HG02973 (cell line): Measurements from ENCODE around the gene OBSCN.

ENCODE experiments used
- ATAC-seq: cut with Tn5 transposase; IDR thresholded peaks from one replicate; pipeline ENCODE4 v1.9.1; 2021; ENCODE audit warnings: moderate library complexity; ENCODE audit not compliant: unreplicated experiment

The OBSCN gene

DNA sequence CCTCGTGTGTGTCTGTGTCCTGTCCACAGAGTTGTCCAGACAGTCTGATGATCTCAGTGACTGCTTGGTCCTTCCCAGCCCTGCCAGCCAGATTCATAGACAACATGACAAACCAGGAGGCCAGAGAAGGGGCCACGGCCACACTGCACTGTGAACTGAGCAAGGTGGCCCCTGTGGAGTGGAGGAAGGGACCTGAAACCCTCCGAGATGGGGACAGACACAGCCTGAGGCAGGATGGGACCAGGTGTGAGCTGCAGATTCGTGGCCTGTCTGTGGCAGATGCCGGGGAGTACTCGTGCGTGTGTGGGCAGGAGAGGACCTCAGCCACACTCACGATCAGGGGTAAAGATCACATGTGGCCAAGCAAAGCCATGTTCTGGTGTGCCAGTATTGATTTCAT is 96.4 kb downstream of the OBSCN start:
- no peak for ATAC-seq

GRCh38 chr1:228304766-228305395 is 97.0 kb downstream of the OBSCN start:
- ATAC-seq: no peak

GRCh38 chr1:228305721-228306152 is 97.9 kb downstream of the OBSCN start:
- ATAC-seq: no peak

DNA sequence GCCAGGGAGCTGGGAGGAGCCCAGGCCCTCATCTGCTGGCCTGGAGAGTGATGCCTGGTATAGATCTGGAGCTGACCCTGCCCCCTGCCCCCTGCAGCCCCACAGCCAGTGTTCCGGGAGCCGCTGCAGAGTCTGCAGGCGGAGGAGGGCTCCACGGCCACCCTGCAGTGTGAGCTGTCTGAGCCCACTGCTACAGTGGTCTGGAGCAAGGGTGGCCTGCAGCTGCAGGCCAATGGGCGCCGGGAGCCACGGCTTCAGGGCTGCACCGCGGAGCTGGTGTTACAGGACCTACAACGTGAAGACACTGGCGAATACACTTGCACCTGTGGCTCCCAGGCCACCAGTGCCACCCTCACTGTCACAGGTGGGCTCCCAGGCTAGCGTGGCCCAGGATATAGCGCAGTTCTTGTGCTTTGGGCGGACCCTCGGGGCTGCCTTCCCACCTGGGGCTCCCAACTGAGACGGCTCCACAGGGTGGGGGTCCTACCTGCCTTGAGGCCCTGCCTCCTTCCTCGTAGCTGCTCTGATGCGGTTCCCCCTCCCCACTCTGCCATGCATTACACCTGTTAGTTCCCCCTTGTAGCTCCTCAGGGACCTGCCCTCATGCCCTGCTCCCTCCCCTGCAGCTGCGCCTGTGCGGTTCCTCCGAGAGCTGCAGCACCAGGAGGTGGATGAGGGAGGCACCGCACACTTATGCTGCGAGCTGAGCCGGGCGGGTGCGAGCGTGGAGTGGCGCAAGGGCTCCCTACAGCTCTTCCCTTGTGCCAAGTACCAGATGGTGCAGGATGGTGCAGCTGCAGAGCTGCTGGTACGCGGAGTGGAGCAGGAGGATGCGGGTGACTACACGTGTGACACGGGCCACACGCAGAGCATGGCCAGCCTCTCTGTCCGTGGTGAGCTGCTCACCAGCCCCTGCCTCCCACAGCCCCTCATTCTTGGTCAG is 98.7 kb downstream of the OBSCN start:
- no peak for ATAC-seq

DNA sequence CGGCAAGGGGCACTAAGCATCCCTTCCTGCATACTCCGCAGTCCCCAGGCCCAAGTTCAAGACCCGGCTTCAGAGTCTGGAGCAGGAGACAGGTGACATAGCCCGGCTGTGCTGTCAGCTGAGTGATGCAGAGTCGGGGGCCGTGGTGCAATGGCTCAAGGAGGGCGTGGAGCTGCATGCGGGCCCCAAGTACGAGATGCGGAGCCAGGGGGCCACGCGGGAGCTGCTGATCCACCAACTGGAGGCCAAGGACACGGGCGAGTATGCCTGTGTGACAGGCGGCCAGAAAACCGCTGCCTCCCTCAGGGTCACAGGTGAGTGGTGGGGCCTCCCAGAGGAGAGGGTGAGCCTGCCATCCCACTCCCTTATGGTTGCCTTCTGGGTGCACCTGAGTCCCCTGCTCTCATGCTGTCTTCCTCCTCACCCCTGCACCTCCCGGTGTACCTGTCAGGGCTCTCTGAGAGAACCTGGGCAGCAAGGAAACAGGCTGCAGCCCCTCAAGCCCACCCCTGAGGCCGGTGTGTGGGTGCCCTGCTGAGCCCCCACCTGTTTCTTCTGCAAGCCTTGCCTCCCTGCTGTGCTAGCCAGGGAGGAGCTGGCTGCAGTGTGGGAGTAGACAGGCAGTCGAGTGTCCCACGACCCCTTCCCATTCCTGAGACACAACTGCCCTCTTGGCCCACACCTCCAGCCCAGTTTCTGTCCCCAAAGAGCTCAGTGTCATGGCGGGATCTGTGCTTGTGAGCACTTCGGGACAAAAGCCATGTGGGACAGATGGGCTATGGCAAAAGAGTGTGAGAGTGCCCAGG is 99.6 kb downstream of the OBSCN start:
- ATAC-seq: no peak

GRCh38 chr1:228308085-228308601 is 100.3 kb downstream of the OBSCN start:
- ATAC-seq: no peak

DNA sequence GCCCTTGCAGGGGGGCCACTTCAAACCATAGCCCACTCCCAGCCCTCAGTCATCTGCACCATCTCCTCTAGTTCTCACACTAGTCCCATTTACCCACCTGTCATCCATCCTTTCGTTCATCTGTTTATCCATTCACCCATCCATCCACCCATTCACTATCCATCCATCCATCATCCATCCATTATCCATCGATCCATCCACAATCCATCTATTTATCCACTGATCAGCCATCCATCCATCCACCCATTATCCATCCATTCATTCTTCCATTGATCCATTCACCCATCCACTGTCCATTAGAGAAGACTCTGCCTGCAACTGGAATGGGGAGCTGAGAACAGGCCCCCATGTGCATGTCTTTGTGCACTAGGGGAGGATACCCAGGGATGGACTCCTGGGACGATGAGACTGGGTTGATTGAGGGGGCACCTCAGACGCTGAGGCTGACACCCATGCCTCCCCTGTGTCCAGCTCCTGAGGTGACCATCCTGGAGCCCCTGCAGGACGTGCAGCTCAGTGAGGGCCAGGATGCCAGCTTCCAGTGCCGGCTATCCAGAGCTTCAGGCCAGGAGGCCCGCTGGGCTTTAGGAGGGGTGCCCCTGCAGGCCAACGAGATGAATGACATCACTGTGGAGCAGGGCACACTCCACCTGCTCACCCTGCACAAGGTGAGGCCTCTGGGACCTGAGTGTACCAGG is 100.9 kb downstream of the OBSCN start:
- no peak for ATAC-seq

DNA sequence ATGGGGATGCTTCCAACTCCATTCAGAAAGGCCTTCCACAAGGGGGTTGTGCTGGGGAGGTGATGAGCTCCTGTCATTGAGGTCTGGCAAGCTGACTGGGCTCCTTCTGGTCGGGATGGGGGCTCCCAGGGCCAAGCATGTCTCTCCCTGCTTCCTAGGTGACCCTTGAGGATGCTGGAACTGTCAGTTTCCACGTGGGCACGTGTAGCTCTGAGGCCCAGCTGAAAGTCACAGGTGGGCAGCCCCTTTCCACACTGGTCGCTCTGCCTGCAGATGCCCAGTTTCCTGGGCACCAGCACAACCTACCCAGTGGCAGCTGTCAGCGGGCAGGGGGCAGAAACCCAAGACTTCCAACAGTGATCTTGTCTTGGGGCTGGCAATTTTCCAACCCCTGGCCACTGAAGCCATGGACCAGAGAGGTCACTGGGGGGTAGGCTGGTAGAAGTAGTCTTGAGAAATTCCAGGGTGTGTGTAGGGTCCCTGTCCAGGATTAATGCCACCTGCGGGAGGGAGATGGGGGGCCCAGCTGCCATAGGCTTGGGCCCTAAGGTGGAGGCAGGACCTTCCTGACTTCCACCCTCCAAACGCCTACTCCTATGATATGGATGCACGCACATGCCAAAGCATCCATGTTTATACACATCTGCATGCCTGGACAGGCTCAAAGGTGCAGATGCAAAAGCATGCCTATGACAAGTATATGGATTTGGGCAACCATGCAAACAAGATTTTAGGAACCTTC is 101.7 kb downstream of the OBSCN start:
- ATAC-seq: no peak

- ATAC-seq: no peak
These were observed 102.4 kb downstream of the OBSCN start for GRCh38 chr1:228310162-228310792.

GRCh38 chr1:228311091-228311490 is 103.2 kb downstream of the OBSCN start:
- no peak for ATAC-seq

DNA sequence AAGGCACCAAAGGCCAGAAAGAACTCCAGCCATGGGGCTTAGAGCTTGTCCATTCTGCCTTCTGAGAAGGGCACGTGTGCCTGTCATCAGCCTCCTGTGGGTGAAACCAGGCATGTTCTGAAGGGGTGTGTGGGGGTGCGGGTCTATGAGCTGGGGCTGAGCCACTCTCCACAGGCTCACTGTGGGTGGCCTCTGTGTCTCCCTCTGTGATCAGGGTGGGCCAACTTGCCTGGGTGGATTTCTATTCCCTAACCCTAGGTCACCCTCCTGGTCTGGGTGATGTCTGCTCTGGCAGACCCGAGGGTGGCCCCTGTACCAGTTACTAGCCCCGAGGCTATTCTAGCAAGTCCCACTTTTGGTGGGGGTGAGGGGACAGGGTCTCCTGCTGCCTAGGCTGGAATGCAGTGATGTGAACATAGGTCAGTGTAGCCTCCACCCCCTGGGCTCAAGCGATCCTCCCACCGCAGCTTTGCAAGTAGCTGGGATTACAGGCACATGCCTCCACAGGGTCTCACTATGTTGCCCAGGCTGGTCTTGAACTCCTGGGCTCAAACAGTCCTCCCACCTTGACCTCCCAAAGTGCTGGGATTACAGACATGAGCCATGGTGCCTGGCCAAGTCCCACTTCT is 104.4 kb downstream of the OBSCN start:
- ATAC-seq: no peak

GRCh38 chr1:228313536-228314277 is 105.9 kb downstream of the OBSCN start:
- ATAC-seq: no peak

- no peak for ATAC-seq
These were observed 106.4 kb downstream of the OBSCN start for GRCh38 chr1:228314315-228314657.

- ATAC-seq: no peak
These were observed 107.0 kb downstream of the OBSCN start for GRCh38 chr1:228314658-228315483.

DNA sequence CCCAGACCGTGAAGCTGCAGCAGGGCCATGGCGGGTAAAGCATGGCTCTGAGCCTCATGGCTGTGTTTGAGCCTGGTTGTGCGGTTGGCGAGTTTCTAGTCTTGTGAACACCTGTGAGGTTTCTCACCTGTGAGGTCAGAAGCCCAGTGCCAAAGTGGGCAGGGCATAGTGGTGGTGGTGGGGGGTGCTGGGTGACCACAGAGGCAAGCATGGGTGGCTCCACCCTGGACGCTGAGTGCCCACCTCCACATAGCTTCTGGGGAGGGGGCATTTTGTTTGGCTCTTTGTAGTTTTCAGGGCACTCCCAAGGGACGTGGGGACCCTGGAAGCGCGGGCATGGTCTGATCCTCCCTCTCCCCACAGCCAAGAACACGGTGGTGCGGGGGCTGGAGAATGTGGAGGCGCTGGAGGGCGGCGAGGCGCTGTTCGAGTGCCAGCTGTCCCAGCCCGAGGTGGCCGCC is 107.7 kb downstream of the OBSCN start:
- ATAC-seq: no peak

DNA sequence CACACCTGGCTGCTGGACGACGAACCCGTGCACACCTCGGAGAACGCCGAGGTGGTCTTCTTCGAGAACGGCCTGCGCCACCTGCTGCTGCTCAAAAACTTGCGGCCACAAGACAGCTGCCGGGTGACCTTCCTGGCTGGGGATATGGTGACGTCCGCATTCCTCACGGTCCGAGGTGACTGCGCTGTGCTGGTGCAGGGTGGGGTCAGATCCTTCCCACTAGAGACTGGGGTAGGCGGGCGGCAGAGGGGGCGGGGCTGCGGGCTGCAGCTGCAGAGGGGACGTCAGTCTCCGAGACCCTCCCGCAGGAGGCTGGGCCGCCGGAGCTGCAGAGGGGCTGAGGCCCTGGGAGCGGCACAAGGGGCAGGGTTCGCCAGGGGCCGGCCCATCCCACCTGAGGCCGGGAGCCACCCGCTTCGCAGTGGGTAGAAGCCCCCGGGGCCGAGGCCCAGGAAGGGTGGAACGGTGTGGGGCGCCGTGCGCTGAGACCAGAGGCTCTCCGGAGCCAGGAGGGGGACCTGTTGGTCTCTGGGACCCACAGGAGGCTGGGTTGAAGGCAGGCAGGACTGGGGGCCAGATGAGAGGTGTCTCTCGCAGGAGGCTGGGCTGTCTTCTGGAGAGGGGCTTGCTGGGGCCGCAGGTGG is 108.2 kb downstream of the OBSCN start:
- ATAC-seq: no peak
